Left renal cortex interstitium (tissue), 4 donors: Measurements from ENCODE around the gene NUCB1. TPM values are rescaled to one million over a fixed set of nuclear protein-coding genes. Genes with fewer than 3 reads are reported as not detected.

Experiments
- DNase-seq, 4 donors: peaks; one replicate each; pipeline ENCODE4 v3.0.0-alpha.2; 2013; ENCODE audit warnings: low read depth in 4 of 4, low spot score in 2 of 4, missing footprints in 1 of 4
- polyA plus RNA-seq, 4 donors: library from polyadenylated mRNA; unstranded; fragments of 120-200 nt; gene quantifications; one replicate each; pipeline ENCODE4 v1.2.1, GENCODE V29; 2013; ENCODE audit not compliant: insufficient read length in 4 of 4

Gene NUCB1
- polyA plus RNA-seq, 4 donors, result 249 to 328 (median 311) TPM

- DNase-seq, result no peak
These were observed 59.5 kb downstream of the NUCB1 start for GRCh38 chr19:48959341-48960239.

- no peak for DNase-seq
These were observed 61.0 kb downstream of the NUCB1 start for GRCh38 chr19:48961051-48961649.

- no peak for DNase-seq
These were observed 61.5 kb downstream of the NUCB1 start for GRCh38 chr19:48961673-48962028.

GRCh38 chr19:48962029-48962848 lies 62.1 kb downstream of the NUCB1 start:
- DNase-seq, result no peak

- no peak for DNase-seq
These were observed 62.7 kb downstream of the NUCB1 start for GRCh38 chr19:48962849-48963165.

- no peak for DNase-seq
These were observed 63.5 kb downstream of the NUCB1 start for GRCh38 chr19:48963371-48964204.

GRCh38 chr19:48964205-48965039 lies 64.3 kb downstream of the NUCB1 start:
- DNase-seq, result no peak

GRCh38 chr19:48965040-48965805 lies 65.1 kb downstream of the NUCB1 start, which contains the start of gene FTL:
TSS of gene FTL (plus strand) at chr19:48965309. CDS start at chr19:48965508, 199 bp downstream.
- peak; percentile 81 to 91 (median 90) for DNase-seq

- DNase-seq, result peak; percentile 65 to 87 (median 80)
These were observed 65.9 kb downstream of the NUCB1 start for GRCh38 chr19:48965806-48966540.

GRCh38 chr19:48966541-48967345 lies 66.6 kb downstream of the NUCB1 start:
- DNase-seq, result no peak

- DNase-seq, result no peak
These were observed 67.5 kb downstream of the NUCB1 start for GRCh38 chr19:48967346-48968178.

GRCh38 chr19:48968179-48968661 lies 68.1 kb downstream of the NUCB1 start:
- no peak for DNase-seq

GRCh38 chr19:48968813-48969218 lies 68.7 kb downstream of the NUCB1 start:
- no peak for DNase-seq

- DNase-seq, result no peak
These were observed 69.4 kb downstream of the NUCB1 start for GRCh38 chr19:48969276-48970138.

- DNase-seq, result no peak
These were observed 70.1 kb downstream of the NUCB1 start for GRCh38 chr19:48970139-48970766.
